ENCODE measurements around the gene JPH2. TPM values are rescaled to one million over a fixed set of nuclear protein-coding genes. Genes with fewer than 3 reads are reported as not detected.

The JPH2 gene
- total RNA-seq, 1 donor from 2014 or later: not detected

DNA sequence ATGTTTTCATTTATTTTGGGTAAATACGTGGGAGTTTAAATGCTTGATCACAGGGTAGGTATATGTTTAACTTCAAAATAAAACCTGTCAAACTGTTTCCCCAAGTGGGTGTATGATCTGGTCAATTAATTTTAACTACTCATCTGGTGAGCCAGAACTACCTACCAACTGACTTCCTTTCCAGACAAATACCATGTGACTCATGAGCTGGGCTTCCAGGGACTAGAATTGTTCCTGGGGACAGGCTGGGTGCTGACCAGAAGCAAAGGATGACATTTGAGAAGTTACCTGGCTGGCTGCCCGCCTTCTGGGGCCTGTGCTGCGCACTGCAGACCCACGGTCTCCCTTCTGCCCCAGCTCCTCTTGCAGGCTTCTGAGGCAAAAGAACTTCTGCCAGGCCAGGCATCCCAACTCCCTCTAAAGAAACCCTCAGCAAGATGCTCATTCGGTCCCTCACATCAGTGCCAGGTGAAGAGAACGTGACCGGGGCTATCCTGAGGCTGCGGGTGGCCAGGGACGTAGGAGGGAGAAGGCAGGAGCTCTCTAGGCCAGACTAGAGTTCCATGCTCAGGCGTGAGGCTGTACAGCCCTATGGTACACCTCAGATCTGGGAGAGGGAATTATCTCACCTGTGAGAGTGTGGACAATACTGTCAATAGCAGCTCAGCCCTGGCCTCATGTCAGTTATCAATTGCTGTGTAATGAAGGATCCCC, 103.6 kb downstream of the JPH2 start:
- intact Hi-C loops (cut with micrococcal nuclease): no loop called here

DNA sequence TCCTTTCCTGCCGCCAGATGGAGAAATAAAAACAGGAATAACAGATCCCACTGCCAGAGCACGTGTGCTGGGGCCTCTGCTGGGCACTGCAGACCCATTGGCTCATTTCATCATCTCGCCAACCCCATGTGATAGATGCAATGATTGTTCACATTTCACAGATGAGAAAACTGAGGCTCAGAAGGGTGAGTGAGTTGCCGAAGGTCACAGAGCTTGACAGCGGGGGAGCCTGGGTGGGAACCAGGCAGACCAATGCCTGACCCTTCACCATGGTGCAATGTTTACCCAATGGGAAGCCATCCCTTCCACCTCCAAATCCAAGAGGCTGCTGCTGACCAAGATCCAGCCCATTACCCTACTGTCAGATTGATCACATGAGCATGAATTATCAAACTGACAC, 105.1 kb downstream of the JPH2 start:
- intact Hi-C loops (cut with micrococcal nuclease): loop anchor here (2.0 kb wide), 1 partner anchor 241 kb away; no protein-coding TSS in a partner anchor

DNA sequence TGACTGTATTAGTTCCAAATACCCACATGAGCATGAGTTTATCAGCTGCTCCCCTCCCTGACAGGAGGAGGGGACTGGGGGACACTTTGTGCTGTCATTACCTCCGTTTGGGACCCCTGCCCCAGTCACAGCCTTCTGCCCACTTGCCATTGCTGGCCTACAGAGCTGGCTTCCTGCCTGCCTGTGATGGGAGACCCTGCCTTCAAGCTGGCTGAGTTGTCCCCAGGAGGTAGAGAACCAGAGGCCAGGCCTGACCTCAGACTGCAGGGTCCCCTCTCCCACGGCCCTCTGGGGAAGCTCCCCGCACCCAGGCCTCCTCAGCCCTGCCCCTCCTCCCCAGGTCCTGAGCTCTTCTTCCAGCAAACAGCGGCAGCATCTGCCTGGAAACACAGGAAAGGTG, 105.5 kb downstream of the JPH2 start:
- intact Hi-C loops (cut with micrococcal nuclease): loop anchor here (2.0 kb wide), 1 partner anchor 241 kb away; no protein-coding TSS in a partner anchor

DNA sequence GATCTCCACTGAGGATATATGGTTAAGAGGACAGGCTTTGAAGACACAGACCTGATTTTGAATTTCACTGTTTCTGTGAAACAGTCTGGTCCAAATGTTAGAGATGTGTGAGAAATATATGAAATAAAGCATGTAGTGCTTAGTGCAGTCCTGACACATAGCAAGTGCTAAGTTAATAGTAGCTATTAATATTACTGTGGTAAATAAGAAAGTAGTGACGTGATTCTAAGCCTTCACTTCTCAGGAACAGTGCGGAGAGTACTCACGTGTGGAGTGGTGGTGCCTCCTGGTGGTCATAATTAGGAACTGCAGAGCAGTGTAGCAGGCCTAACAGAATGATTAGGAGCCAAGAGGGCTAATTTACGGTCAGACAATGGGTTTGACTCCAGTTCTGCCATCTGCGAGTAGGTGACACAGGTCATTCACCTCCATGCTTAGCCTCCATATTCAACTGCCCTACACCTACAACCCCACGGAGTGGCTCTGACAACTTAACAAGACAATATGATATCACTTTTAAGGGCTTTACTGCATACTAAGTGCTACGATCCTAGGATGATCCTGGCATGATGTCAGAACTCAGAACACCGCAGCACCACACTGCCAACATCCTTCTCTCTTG, 106.2 kb downstream of the JPH2 start:
- intact Hi-C loops (cut with micrococcal nuclease): loop anchor here (1.0 to 2.0 kb wide), 9 partner anchors 11 to 631 kb away; partner anchors contain the start of gene IFT52

DNA sequence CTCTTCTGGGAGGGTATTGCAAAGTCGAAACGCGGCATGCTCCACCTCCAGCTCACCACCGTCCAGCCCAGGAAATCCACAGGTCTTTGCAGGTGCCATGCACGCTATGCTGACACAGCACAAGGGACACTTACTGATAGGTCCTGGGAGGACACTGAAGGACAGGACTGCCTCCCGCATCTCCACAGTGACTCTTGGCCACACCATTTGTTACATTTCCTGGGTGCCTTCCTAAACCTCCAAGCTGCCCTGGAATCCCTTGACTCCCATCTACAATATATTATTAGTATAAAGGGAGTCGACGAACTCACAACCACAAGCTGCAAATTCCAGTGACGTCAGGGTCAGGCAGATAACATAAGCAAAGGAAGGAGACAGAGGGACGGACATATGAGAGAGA, 106.9 kb downstream of the JPH2 start:
- intact Hi-C loops (cut with micrococcal nuclease): loop anchor here (1.0 to 2.0 kb wide), 9 partner anchors 11 to 631 kb away; partner anchors contain the start of gene IFT52

DNA sequence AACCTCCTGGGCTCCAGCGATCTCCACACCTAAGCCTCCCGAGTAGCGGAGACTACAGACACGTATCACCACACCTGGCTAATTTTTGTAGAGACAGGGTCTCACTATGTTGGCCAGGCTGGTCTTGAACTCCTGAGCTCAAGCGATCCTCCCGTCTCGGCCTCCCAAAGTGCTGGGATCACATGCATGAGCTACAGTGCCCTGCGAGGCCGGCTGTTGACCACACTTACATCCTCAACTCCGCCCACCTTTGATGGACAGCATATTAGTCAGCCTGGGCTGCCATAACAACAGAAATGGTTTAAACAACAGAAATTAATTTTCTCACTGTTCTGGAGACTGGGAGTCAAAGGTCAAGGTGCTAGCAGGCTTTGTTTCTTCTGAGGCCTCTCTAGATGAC, 107.7 kb downstream of the JPH2 start:
- intact Hi-C loops (cut with micrococcal nuclease): no loop called here

DNA sequence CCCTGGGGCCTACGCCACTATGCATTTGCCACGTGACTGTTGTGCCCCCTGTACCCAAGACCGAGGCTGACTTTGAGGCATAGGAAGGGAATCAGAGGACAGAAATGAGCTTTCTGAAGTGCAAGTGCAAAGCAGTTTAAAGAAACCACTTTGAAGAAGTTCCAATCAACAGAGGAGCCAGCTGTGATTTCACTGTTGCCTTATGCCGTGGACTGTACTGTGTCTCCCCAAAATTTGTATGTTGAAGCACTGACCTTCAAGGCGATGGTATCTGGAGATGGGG, 111.1 kb downstream of the JPH2 start:
- intact Hi-C loops (cut with micrococcal nuclease): no loop called here

DNA sequence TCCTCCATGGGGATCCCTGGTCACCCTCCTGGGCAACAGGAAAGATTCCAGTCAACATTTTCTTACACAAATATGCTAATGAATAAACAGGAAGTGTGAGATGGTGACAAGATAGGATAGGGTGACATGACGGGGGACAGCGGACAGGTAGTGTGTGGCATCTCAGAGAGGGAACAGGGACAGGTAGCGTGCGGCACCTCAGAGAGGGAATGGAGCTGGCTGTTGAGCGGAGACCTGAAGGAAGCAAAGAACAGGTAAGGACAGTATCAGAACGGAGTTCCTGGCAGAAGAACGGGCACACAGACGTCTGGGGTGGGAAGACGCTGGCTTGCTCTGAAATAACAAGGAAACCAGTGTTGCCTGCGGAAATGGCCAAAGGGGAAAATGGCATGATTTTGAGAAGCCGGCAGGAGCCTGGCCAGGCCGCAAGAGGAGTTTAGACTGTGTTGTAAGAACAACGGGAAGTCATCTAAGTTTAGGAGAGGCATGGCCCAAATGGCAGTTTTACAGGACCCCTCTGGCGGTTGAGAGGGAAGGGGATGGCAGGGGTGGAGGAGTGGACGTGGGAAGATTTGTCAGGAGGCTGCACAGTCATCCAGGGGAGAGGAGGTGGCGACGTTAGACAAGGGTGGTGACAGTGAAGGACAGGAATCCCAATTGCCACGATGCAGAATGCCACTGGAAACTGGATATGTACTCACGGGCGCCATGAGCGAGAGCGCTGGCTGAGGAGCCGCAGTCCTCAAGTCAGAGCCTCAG, 111.6 kb downstream of the JPH2 start:
- intact Hi-C loops (cut with micrococcal nuclease): no loop called here

DNA sequence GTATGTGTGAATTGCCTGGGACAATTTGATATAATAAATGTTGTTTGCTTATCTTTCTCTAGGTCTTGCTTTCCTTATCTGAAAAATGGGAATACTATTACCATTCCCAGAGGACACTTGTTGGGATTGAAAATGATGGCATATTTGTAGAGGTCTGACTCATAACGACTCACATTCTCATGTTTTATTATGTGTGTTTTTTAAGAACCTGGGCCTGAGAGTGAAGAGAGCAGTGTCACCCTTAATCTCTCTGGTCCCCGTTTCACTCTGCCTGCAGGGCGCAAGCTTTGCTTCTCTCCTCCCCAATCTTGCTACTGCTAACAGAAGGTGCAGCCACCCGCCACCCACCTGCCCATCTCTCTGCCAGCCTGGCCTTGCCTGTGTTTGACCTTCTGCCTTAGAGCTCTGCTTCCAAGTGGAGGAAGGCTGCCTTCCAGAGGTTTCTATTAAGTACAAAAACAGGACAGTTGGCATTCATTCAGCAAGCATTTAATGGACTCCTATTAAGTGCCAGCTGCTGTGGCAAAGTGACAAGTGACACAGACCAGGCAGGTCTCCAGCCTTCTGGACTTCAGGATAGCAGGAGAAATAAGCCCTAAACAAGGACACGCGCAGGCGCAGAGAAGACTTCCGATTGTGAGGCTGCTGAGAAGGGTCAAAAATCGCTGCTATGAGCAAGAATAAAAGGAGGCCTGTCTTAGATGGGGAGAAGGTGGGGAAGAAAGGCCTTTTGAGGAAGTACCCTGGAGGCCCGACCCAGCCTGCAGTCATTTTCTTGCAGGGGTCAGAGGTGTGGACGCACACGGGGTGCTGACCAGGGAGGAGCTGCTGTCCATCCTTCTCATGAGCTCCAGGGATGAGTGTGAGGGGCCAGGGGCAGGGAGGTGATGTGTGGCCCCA, 112.5 kb downstream of the JPH2 start:
- intact Hi-C loops (cut with micrococcal nuclease): loop anchor here (5.0 kb wide), 1 partner anchor 407 kb away; the partner anchor contains the start of gene MYBL2

DNA sequence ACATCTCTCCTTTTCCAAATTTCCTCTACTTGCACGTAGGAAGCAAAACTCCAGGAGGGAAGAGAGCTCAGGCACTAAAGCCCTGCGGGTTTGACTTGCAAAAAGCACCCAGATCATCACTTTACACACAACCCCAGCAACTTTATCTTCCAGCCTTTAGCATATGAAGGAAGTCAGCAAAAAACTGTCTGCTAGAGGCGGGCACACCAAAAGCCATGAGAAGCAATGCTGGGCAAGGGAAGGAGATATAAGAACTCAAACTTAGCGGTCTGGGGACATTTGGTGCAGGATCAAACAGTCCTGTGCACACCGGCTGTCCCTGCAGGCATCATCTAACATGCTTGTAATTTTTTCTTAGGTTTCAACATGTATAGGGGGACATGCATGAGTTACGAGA, 113.3 kb downstream of the JPH2 start:
- intact Hi-C loops (cut with micrococcal nuclease): loop anchor here (5.0 kb wide), 1 partner anchor 406 kb away; the partner anchor contains the start of gene MYBL2

DNA sequence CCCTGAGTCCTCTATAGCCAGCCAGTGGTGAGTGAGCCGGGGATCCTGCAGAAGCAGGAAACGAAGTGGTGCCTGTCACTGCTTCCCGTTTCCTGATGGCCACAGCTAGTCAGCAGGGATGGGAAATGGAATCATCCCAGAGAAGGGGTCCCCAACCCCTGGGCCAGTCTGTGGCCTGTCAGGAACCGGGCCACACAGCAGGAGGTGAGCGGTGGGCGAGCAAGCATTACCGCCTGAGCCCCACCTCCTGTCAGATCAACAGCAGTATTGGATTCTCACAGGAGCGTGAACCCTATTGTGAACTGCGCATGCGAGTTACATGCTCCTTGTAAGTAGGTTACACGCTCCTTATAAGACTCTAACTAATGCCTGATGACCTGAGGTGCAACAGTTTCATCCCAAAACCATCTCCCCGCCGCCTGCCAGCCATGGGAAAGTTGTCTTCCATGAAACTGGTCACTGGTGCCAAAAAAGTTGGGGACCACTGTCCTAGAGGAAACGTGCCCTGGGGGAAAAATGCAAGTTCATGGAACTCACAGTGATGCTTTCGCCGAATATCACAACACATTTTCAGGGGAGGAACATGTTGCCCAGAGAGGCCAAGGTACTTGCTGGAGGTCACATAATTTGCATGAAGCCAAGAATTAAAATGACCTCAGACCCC, 113.8 kb downstream of the JPH2 start:
- intact Hi-C loops (cut with micrococcal nuclease): loop anchor here (5.0 kb wide), 1 partner anchor 406 kb away; the partner anchor contains the start of gene MYBL2

DNA sequence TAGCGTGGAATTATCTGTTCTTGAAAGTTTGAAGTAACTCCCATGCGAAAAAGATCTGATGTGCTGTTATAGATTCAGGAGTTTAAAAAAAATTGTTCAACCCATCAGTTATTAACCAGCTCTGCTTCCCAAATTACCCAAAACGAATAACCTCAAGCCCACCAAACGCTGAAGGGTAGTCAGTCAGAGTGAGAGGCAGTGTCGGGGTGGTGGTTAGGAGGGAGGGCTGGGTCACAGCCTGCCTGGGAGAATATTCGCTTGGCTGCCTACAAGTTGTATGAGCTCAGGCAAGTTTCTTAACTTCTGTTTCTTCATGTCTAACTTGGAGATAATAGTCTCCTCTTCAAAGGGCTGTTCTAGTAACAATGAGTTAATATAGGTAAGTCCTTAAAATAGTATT, 114.6 kb downstream of the JPH2 start:
- intact Hi-C loops (cut with micrococcal nuclease): loop anchor here (5.0 kb wide), 1 partner anchor 405 kb away; the partner anchor contains the start of gene MYBL2

DNA sequence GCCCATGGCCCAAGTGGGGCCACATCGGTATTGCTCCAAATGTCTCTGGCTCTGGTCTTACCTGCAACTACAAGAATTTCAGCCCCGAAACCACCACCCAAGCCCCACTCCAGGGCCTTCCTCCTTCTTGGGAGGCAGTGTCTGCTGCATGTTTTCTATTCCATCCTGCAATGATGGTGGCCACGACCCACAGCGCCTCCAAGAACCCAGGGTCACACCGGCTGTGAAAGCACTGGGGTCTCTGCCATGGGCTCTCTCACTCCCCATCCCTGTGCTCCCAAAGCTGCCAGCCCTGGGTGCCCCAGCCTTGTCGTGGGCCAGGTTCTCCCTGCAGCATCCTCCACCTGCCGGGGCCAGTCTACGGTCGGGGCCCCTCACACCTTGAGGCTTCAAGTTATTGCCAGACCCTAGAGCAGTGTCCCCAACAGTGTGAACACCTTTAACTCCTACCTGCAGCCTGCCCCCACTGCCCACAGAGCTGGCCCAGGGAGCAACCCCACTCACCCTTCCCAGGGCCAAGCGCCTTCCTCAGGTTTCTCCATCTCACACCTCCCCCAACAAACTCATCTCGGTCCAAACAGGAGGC, 115.4 kb downstream of the JPH2 start:
- intact Hi-C loops (cut with micrococcal nuclease): loop anchor here (5.0 kb wide), 1 partner anchor 404 kb away; the partner anchor contains the start of gene MYBL2

DNA sequence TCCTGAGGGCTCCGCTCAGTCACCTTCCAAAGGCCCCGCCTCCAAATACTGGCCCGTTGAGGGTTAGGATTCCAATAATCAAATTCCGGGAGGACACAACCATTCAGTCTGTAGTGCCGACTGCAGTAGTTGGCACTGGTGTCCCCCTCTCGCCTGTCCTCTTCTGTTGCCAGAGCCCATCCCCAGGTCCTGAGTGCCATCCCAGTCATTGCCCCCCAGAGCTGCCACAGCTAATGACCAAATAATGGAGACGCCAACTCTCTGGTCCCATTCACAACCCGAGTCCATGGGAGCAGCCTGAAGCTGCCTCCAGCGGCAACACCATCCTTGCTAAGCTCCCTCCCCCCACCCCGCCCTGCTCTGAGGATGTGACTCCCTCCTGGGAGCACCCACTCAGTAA, 115.9 kb downstream of the JPH2 start:
- intact Hi-C loops (cut with micrococcal nuclease): loop anchor here (5.0 kb wide), 1 partner anchor 404 kb away; the partner anchor contains the start of gene MYBL2

DNA sequence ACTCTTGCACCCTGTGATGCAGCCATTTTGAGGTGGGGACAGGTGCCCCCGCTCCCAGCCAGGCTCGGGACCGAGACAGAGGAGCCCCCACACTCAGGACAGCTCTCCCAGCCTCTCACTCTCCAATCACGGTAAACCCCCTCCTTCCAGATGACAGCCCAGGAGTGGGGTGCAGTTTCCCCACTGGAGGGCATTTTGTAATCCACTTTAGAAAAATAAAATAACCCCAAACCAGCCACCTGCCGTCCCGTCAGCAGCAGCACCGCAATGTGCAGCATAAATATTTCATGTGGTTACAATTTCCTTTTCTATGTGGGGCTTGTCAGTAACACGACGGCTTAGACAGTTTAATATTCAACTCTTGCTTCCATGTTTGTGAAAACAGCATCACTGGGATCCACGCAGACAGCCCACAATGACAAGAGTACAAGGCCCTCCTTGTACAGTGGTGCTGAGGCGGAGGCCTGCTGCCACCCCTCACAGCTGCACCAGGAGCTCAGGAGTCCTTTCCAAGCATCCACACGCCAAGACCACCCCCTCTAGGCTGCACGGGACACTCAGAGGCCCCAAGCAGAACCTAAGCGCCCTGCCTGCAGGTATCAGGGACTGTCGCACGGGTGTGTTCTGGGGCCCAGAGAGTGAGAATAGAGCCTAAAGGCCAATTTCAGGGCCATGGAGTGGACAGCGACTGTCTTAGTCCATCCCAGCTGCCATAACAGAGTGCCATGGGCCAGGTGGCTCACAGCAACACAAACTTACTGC, 116.7 kb downstream of the JPH2 start:
- intact Hi-C loops (cut with micrococcal nuclease): loop anchor here (5.0 kb wide), 1 partner anchor 403 kb away; the partner anchor contains the start of gene MYBL2

DNA sequence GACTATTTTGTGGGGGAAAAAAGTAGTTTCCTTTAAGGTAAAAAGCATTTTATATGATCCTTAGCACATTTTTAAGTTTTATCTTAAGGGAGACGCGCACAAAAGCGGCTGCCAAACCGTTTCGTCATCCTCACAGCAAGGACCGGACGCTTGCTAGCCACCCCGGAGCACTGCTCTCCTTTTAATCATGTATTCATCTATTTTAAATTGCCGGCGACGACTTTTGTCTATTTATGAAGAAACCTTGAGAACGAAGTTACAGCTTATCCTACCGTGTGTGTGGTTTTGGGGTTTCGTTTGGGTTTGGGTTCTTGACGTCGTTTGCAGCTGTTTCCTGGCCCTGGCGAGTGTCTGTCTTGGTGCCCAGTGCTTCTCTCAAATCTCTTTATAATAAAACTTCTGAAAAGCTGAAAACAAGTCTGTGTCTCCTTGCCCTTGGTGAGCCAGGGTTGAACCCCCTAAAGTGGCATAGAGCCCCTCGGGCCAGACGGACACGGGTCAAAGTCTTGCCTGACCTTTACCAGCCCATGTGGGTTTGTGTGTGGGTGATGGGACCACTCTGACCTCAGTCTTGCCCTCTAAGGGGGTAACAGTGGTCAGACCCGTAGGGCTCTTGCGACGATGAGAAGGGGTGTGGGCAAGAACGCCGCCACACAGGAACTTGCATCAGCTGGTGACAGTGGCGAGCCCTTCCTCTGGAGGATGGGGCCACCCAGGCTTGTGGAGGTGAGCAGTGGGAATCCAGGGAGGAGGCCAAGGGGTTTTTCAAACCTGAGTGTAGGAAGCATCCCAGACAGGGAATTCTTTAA, 117.6 kb downstream of the JPH2 start:
- intact Hi-C loops (cut with micrococcal nuclease): loop anchor here (1.0 to 5.0 kb wide), 11 partner anchors 11 to 402 kb away; partner anchors contain the start of gene MYBL2

DNA sequence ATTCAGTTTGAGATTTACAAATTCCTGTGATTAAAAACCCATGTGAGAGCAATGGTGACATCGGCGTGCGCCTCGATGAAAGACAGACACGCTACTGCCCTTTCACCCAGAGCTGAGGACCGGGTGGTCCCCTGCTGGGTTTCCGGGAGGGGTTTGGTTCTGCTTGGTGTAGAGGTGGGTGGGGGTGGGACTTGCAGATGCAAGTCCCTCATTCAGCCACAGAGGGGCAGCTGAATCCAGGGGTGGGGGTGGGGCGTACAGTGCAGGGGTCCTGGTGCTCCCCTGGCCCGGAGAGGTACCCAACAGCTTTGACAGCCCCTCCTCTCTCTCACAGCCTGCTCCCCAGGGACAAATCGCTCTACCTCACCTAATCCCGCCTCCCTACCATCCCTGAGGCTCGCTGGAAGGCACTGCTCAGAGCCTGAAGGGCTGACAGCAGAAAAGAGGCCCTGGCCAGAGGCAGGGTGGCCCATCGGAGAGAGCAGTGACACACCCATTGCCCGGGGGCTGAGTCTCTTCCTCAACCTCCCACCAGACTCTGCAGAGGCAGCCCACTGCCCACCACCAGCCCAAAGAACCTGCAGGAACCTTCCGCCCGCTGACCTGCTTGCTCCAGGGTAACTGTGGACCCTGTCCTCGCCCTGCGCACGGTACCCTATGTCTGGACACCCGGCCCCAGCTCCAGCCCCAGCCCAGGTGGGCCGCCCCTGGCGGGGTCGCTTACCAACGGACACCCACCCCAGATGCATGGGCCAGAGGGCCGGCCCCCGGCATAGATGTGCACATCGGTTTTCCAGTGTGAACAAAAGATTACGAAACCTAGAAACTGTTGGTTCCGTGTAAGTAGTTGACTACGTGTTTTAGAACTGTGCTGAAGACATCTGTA, 118.4 kb downstream of the JPH2 start:
- intact Hi-C loops (cut with micrococcal nuclease): loop anchor here (1.0 to 2.0 kb wide), 10 partner anchors 12 to 332 kb away; no protein-coding TSS in a partner anchor
